H9 (cell line): Measurements from ENCODE around the gene ROBO1. TPM values are rescaled to one million over a fixed set of nuclear protein-coding genes. Genes with fewer than 3 reads are reported as not detected.

Experiments used
- DNase-seq: peaks from one replicate; pipeline ENCODE4 v3.0.0-alpha.2; 2017
- H2AFZ ChIP-seq: one replicate; pipeline ENCODE4 v1.6.1; 2013; ENCODE audit warnings: mild to moderate bottlenecking, low read length, control low read depth, moderate library complexity
- H2AK5ac ChIP-seq: 2 replicates; pipeline ENCODE4 v1.6.1; 2013; ENCODE audit warnings: low read length, control low read depth, mixed read lengths; ENCODE audit not compliant: insufficient read length
- H2BK120ac ChIP-seq: one replicate; pipeline ENCODE4 v1.6.1; 2013; ENCODE audit warnings: low read depth, mild to moderate bottlenecking, low read length, control low read depth, inconsistent platforms; ENCODE audit not compliant: poor library complexity, severe bottlenecking
- H2BK12ac ChIP-seq: 2 replicates; pipeline ENCODE4 v1.6.1; 2013; ENCODE audit warnings: low read length, control low read depth, mixed read lengths, low read depth; ENCODE audit not compliant: insufficient read length
- H2BK15ac ChIP-seq: 2 replicates; pipeline ENCODE4 v1.6.1; 2013; ENCODE audit warnings: low read depth, low read length, control low read depth
- H2BK20ac ChIP-seq: one replicate; pipeline ENCODE4 v1.6.1; 2013; ENCODE audit warnings: low read depth, mild to moderate bottlenecking, low read length, control low read depth, inconsistent platforms; ENCODE audit not compliant: poor library complexity, severe bottlenecking
- H2BK5ac ChIP-seq: 2 replicates; pipeline ENCODE4 v1.6.1; 2013; ENCODE audit warnings: low read length, control low read depth, mixed read lengths; ENCODE audit not compliant: insufficient read length
- H3K14ac ChIP-seq: 2 replicates; pipeline ENCODE4 v1.6.1; 2013; ENCODE audit warnings: low read length, control low read depth; ENCODE audit not compliant: insufficient read depth
- H3K18ac ChIP-seq: 2 replicates; pipeline ENCODE4 v1.6.1; 2013; ENCODE audit warnings: low read depth, mild to moderate bottlenecking, mixed read lengths, low read length, control low read depth; ENCODE audit not compliant: insufficient read length
- H3K23ac ChIP-seq: 2 replicates; pipeline ENCODE4 v1.6.1; 2013; ENCODE audit warnings: low read length, control low read depth, mixed read lengths, low read depth; ENCODE audit not compliant: insufficient read length
- H3K23me2 ChIP-seq: 2 replicates; pipeline ENCODE4 v1.6.1; 2013; ENCODE audit warnings: low read depth, mild to moderate bottlenecking, mixed read lengths, low read length, control low read depth; ENCODE audit not compliant: insufficient read length, poor library complexity, severe bottlenecking
- H3K27ac ChIP-seq: 2 replicates; pipeline ENCODE4 v1.5.1; 2013; ENCODE audit warnings: low read length, control low read depth, mixed read lengths, low read depth; ENCODE audit not compliant: insufficient read length
- H3K27me3 ChIP-seq: 2 replicates; pipeline ENCODE4 v1.6.1; 2013; ENCODE audit warnings: low read length, control low read depth, inconsistent platforms; ENCODE audit not compliant: insufficient read depth
- H3K4ac ChIP-seq: 2 replicates; pipeline ENCODE4 v1.6.1; 2013; ENCODE audit warnings: low read depth, mild to moderate bottlenecking, control low read depth, inconsistent platforms, low read length, moderate library complexity
- H3K4me1 ChIP-seq: 2 replicates; pipeline ENCODE4 v1.6.1; 2013; ENCODE audit warnings: low read length, control low read depth, inconsistent platforms; ENCODE audit not compliant: insufficient read depth
- H3K4me2 ChIP-seq: 2 replicates; pipeline ENCODE4 v1.6.1; 2013; ENCODE audit warnings: low read length, control low read depth, mixed read lengths; ENCODE audit not compliant: insufficient read length, insufficient read depth
- H3K56ac ChIP-seq: 2 replicates; pipeline ENCODE4 v1.6.1; 2013; ENCODE audit warnings: low read depth, mild to moderate bottlenecking, mixed read lengths, low read length, control low read depth; ENCODE audit not compliant: insufficient read length
- H3K79me1 ChIP-seq: 2 replicates; pipeline ENCODE4 v1.6.1; 2013; ENCODE audit warnings: low read depth, mild to moderate bottlenecking, moderate library complexity, low read length, control low read depth, inconsistent platforms; ENCODE audit not compliant: insufficient read depth, poor library complexity, severe bottlenecking
- H3K79me2 ChIP-seq: 2 replicates; pipeline ENCODE4 v1.6.1; 2013; ENCODE audit warnings: low read length, control low read depth, inconsistent platforms; ENCODE audit not compliant: insufficient read depth
- H3K9ac ChIP-seq: 2 replicates; pipeline ENCODE4 v1.6.1; 2013; ENCODE audit warnings: low read length, control low read depth, mixed read lengths; ENCODE audit not compliant: insufficient read length; ENCODE audit errors: extremely low read depth
- H3K9me3 ChIP-seq: one replicate; pipeline ENCODE4 v1.6.1; 2013; ENCODE audit warnings: low read depth, low read length, inconsistent platforms; ENCODE audit not compliant: control insufficient read depth
- H3T11ph ChIP-seq: one replicate; pipeline ENCODE4 v1.6.1; 2013; ENCODE audit warnings: mild to moderate bottlenecking, low read length, control low read depth, inconsistent platforms
- H4K20me1 ChIP-seq: one replicate; pipeline ENCODE4 v1.6.1; 2013; ENCODE audit not compliant: control insufficient read depth, insufficient read length, insufficient read depth
- H4K5ac ChIP-seq: 2 replicates; pipeline ENCODE4 v1.6.1; 2013; ENCODE audit warnings: low read depth, mild to moderate bottlenecking, mixed read lengths, low read length, control low read depth; ENCODE audit not compliant: insufficient read length
- H4K8ac ChIP-seq: replicated peaks from 2 replicates; pipeline ENCODE4 v1.6.1; 2013; ENCODE audit warnings: low read length, control low read depth, mixed read lengths, low read depth; ENCODE audit not compliant: insufficient read length
- H4K91ac ChIP-seq: 2 replicates; pipeline ENCODE4 v1.6.1; 2013; ENCODE audit warnings: low read depth, mild to moderate bottlenecking, moderate library complexity, mixed read lengths, low read length, control low read depth; ENCODE audit not compliant: insufficient read length
- H3K27ac Mint-ChIP-seq, 3 experiments: 2 replicates in 2 of 3; 3 replicates in 1 of 3; pipeline ENCODE4 v1.8.0; 2020 to 2021; ENCODE audit warnings: mixed read lengths in 3 of 3, mild to moderate bottlenecking in 1 of 3, moderate library complexity in 1 of 3
- H3K27me3 Mint-ChIP-seq: 2 replicates; pipeline ENCODE4 v1.8.0; 2021; ENCODE audit warnings: low read depth, mild to moderate bottlenecking, moderate library complexity, mixed read lengths
- H3K36me3 Mint-ChIP-seq, 3 experiments: 2 replicates in 2 of 3; 3 replicates in 1 of 3; pipeline ENCODE4 v1.8.0; 2020 to 2021; ENCODE audit warnings: low read depth in 3 of 3, mixed read lengths in 3 of 3; ENCODE audit not compliant: insufficient read depth in 1 of 3
- H3K4me1 Mint-ChIP-seq, 2 experiments: 2 replicates each; pipeline ENCODE4 v1.8.0; 2020; ENCODE audit warnings: mixed read lengths in 2 of 2
- H3K4me3 Mint-ChIP-seq, 2 experiments: 2 replicates in 1 of 2; 3 replicates in 1 of 2; pipeline ENCODE4 v1.8.0; 2020 to 2021; ENCODE audit warnings: mild to moderate bottlenecking in 2 of 2, mixed read lengths in 2 of 2, moderate library complexity in 1 of 2
- H3K9me3 Mint-ChIP-seq, 2 experiments: 2 replicates in 1 of 2; 3 replicates in 1 of 2; pipeline ENCODE4 v1.8.0; 2020; ENCODE audit warnings: mild to moderate bottlenecking in 2 of 2, mixed read lengths in 2 of 2, moderate library complexity in 1 of 2
- CTCF ChIP-seq: fragments of 200-600 bp; sonication (generic); conservative IDR thresholded peaks from 3 replicates; pipeline ENCODE4 v1.8.0; 2021; ENCODE audit warnings: antibody characterized with exemption, mild to moderate bottlenecking
- WGBS: extraction: QIAGEN DNeasy Blood & Tissue Kit; methylation state at CpG from one replicate; pipeline ENCODE4 v1.1.7; 2013; ENCODE audit warnings: missing lambda C conversion rate, low lambda C conversion rate, mixed read lengths; ENCODE audit not compliant: insufficient read length; ENCODE audit errors: extremely low coverage; 5-methylcytosine and 5-hydroxymethylcytosine counted together
- total RNA-seq: library from RNA; stranded (reverse); gene quantifications from 2 replicates; pipeline ENCODE4 v1.2.1, GENCODE V29; 2021

The ROBO1 gene
- total RNA-seq, 1 experiment from 2014 or later, result 62.7 TPM

GRCh38 chr3:78991656-78992055, 776.1 kb downstream of the ROBO1 start:
- no peak overlapping the region for H3K27ac ChIP-seq
- Mint-ChIP-seq H3K36me3 (peaks cover 0 to 11% (median 2%) of the 10 kb centered on the region in 3 experiments; a peak in 5 of 7 replicates), H3K4me3 (no peak overlapping the region), H3K9me3 (no peaks in the 10 kb centered on the region; a peak in 1 of 5 replicates), H3K27ac (no peak overlapping the region), H3K4me1 (peaks cover 50 to 53% of the 10 kb centered on the region in 2 experiments), H3K27me3 (no peaks in the 10 kb centered on the region)
- WGBS, result no CpG with 5 or more reads among the region's 2 CpGs
- H2BK5ac ChIP-seq, result no peak overlapping the region
- no peak overlapping the region for H3K4me2 ChIP-seq
- no peak overlapping the region for H3K9ac ChIP-seq
- H3K56ac ChIP-seq, result no peak overlapping the region
- H3K4ac ChIP-seq, result no peak overlapping the region
- no peak overlapping the region for H2BK20ac ChIP-seq
- H3K14ac ChIP-seq, result no peak overlapping the region
- no peaks in the 10 kb centered on the region for H3K9me3 ChIP-seq
- H4K20me1 ChIP-seq, result no peaks in the 10 kb centered on the region
- no peak for DNase-seq
- H4K5ac ChIP-seq, result no peak overlapping the region
- H3K23me2 ChIP-seq, result no peaks in the 10 kb centered on the region
- no peak overlapping the region for H2AFZ ChIP-seq
- H3K79me2 ChIP-seq, result peaks cover 10% of the 10 kb centered on the region; the same call in 1 of the 2 replicates
- H3K79me1 ChIP-seq, result no peaks in the 10 kb centered on the region
- no peak overlapping the region for H3K23ac ChIP-seq
- no peak overlapping the region for H2BK15ac ChIP-seq
- no peak overlapping the region for H2AK5ac ChIP-seq
- no peak overlapping the region for H4K8ac ChIP-seq
- H3K27me3 ChIP-seq, result no peaks in the 10 kb centered on the region
- no peak overlapping the region for H3T11ph ChIP-seq
- peaks cover 2% of the 10 kb centered on the region; the same call in 1 of the 2 replicates for H3K4me1 ChIP-seq
- H2BK120ac ChIP-seq, result no peak overlapping the region
- H4K91ac ChIP-seq, result no peak overlapping the region
- TF ChIP-seq CTCF, result no peak
- no peak overlapping the region for H3K18ac ChIP-seq
- H2BK12ac ChIP-seq, result no peak overlapping the region
